ENCODE data around the gene CES3.

The CES3 gene

DNA sequence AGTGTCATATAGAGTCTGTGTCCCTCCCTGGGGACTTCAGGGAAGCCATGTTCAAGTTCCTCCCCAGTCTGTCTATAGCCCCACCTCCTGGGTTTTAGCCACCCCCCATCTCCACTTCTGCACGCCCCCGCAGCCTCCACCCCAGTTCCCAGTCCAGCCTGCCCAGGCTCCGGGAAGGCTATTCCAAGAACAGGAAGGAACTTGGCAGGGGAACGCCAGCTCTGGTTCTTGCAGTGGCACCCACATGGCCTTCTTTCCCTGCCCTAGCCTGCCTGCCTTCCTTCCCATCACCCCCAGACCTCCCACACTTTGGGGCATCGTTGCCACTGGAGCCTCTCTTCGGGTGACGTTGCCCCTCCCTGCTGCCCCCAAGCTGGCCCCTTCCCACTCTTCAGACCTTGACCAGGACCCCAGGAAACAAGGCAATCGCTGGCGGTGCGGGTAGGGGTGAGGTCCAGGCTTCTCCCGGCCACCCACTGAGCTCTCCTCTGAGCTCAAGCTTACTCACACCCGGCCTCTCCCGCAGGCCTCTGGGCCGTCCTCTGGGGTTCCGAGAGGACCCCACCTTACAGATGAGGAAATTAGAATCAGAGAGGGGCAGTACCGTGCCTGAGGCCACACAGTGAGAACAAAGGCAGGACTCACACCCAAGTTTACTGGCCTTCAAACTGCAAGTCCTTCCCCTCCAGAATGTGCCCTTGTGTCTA lies 18.1 kb downstream of the CES3 start:
- Histone ChIP-seq H3K36me3 (ENCODE audit: control insufficient read depth in 4 of 4, insufficient read depth in 4 of 4, low read length in 3 of 4) (no peaks in the 10 kb centered on the region), H3K4me3 (ENCODE audit: control insufficient read depth in 1 of 7, extremely low read depth in 1 of 7, insufficient read depth in 4 of 7, low read depth in 2 of 7, low read length in 6 of 7) (no peak overlapping the region), H3K9me3 (ENCODE audit: control extremely low read depth in 1 of 5, control insufficient read depth in 4 of 5, insufficient read depth in 2 of 5, low read depth in 1 of 5, low read length in 4 of 5) (no peaks in the 10 kb centered on the region), H3K27ac (ENCODE audit: insufficient read depth in 1 of 2, low read depth in 1 of 2, low read length in 2 of 2, poor library complexity in 1 of 2, severe bottlenecking in 2 of 2) (no peak overlapping the region), H3K27me3 (replicated peaks in 2 of 5; ENCODE audit: control insufficient read depth in 4 of 5, insufficient read depth in 5 of 5, low read length in 4 of 5) (peaks cover 0 to 5% (median 0%) of the 10 kb centered on the region in 5 experiments), H3K4me1 (ENCODE audit: control extremely low read depth in 1 of 4, control insufficient read depth in 4 of 4, insufficient read depth in 4 of 4, low read length in 3 of 4) (peaks cover 0 to 1% (median 0%) of the 10 kb centered on the region in 4 experiments)
- ChIA-PET POLR2A (no interaction called here), CTCF (interaction anchor here (0.7 to 12.2 kb wide), 17 partner anchors 9 to 211 kb away, joined by 3 to 124 read pairs (median 4); partner anchors contain the start of genes CES3, EXOC3L1, FBXL8 and TRADD)
- DNase-seq = no peak
- 73% methylated on average over 10 of the region's 16 CpGs for whole genome bisulfite sequencing (ENCODE audit: insufficient coverage)

DNA sequence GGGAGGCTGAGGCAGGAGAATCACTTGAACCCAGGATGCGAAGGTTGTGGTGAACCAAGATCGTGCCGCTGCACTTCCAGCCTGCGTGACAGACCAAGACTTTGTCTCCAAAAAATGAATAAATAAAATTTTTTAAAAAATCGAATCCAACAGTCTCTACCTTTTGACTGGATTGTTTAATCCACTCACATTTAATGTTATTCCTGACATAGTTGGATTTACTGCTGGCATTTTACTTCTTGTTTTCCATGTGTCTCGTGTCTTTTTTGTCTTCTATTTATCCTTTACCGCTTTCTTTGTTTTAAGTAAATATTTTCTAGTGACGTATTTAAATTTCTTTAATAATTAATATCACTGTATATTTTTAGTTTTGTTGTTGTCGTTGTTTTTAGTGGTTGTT lies 22.0 kb downstream of the CES3 start:
- ChIA-PET POLR2A (no interaction called here), CTCF (interaction anchor here (0.8 to 2.5 kb wide), 5 partner anchors 10 to 172 kb away, joined by 3 to 7 read pairs (median 5); partner anchors contain the start of gene B3GNT9)
- 100% methylated on average over 4 of the region's 9 CpGs for WGBS (ENCODE audit: insufficient coverage)
- no peak overlapping the region for H3K4me3 ChIP-seq (ENCODE audit: control insufficient read depth in 1 of 7, extremely low read depth in 1 of 7, insufficient read depth in 4 of 7, low read depth in 2 of 7, low read length in 6 of 7)
- no peaks in the 10 kb centered on the region for H3K27me3 ChIP-seq (replicated peaks in 2 of 5; ENCODE audit: control insufficient read depth in 4 of 5, insufficient read depth in 5 of 5, low read length in 4 of 5)
- no peak overlapping the region for H3K27ac ChIP-seq (ENCODE audit: insufficient read depth in 1 of 2, low read depth in 1 of 2, low read length in 2 of 2, poor library complexity in 1 of 2, severe bottlenecking in 2 of 2)
- no peaks in the 10 kb centered on the region for H3K36me3 ChIP-seq (ENCODE audit: control insufficient read depth in 4 of 4, insufficient read depth in 4 of 4, low read length in 3 of 4)
- no peaks in the 10 kb centered on the region for H3K4me1 ChIP-seq (ENCODE audit: control extremely low read depth in 1 of 4, control insufficient read depth in 4 of 4, insufficient read depth in 4 of 4, low read length in 3 of 4)
- no peaks in the 10 kb centered on the region for H3K9me3 ChIP-seq (ENCODE audit: control extremely low read depth in 1 of 5, control insufficient read depth in 4 of 5, insufficient read depth in 2 of 5, low read depth in 1 of 5, low read length in 4 of 5)
- DNase-seq = no peak

DNA sequence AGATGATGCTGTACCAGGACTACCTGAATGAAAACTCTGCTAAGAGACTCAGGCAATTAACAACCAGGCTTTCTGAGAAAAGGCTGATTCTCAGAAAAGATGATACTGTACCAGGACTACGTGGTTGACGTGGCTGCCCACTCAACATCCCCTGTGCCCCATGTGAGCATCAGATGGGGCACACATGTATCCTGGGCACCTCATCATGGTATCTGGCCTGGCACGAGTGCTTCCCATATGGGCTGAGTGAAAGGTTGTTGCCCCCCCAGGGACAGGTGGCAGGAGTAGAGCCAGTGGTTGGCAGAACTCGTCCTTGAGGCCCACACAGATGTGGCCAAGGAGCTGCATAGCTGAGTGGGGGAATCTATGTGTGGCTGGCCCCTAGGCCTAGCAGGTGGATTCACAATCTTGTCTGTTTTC lies 23.8 kb downstream of the CES3 start:
- CTCF ChIA-PET = interaction anchor here (0.8 to 1.8 kb wide), 5 partner anchors 10 to 119 kb away, joined by 3 to 8 read pairs (median 3); no protein-coding TSS in a partner anchor
- DNase-seq = no peak
- 100% methylated on average over 3 of the region's 4 CpGs for WGBS (ENCODE audit: insufficient coverage)

GRCh38 chr16:66986559-66986958 lies 25.5 kb downstream of the CES3 start:
- WGBS (ENCODE audit: insufficient coverage) = 93% methylated on average over 3 of the region's 6 CpGs
- CTCF ChIA-PET = interaction anchor here (0.8 to 1.8 kb wide), 3 partner anchors 8 to 12 kb away, joined by 3 to 8 read pairs (median 3); no protein-coding TSS in a partner anchor

More for the DNA sequence above, 23.8 kb downstream of the CES3 start:
- no peaks in the 10 kb centered on the region for H3K27me3 ChIP-seq (replicated peaks in 2 of 5; ENCODE audit: control insufficient read depth in 4 of 5, insufficient read depth in 5 of 5, low read length in 4 of 5)
- POLR2A ChIA-PET = interaction anchor here (0.6 kb wide), 1 partner anchor 273 kb away, joined by 3 read pairs; no protein-coding TSS in a partner anchor
- no peak overlapping the region for H3K4me3 ChIP-seq (ENCODE audit: control insufficient read depth in 1 of 7, extremely low read depth in 1 of 7, insufficient read depth in 4 of 7, low read depth in 2 of 7, low read length in 6 of 7)
- H3K36me3 ChIP-seq (ENCODE audit: control insufficient read depth in 4 of 4, insufficient read depth in 4 of 4, low read length in 3 of 4) = no peaks in the 10 kb centered on the region
- H3K9me3 ChIP-seq (ENCODE audit: control extremely low read depth in 1 of 5, control insufficient read depth in 4 of 5, insufficient read depth in 2 of 5, low read depth in 1 of 5, low read length in 4 of 5) = no peaks in the 10 kb centered on the region
- H3K4me1 ChIP-seq (ENCODE audit: control extremely low read depth in 1 of 4, control insufficient read depth in 4 of 4, insufficient read depth in 4 of 4, low read length in 3 of 4) = no peaks in the 10 kb centered on the region
- no peak overlapping the region for H3K27ac ChIP-seq (ENCODE audit: insufficient read depth in 1 of 2, low read depth in 1 of 2, low read length in 2 of 2, poor library complexity in 1 of 2, severe bottlenecking in 2 of 2)

GRCh38 chr16:66988197-66988788 lies 27.2 kb downstream of the CES3 start, which contains the start of gene CES4A:
CES4A (plus strand) TSS chr16:66988589; CDS start chr16:66988773, 184 bp downstream.
- Histone ChIP-seq H3K36me3 (ENCODE audit: control insufficient read depth in 4 of 4, insufficient read depth in 4 of 4, low read length in 3 of 4) (no peaks in the 10 kb centered on the region), H3K4me1 (ENCODE audit: control extremely low read depth in 1 of 4, control insufficient read depth in 4 of 4, insufficient read depth in 4 of 4, low read length in 3 of 4) (no peaks in the 10 kb centered on the region), H3K9me3 (ENCODE audit: control extremely low read depth in 1 of 5, control insufficient read depth in 4 of 5, insufficient read depth in 2 of 5, low read depth in 1 of 5, low read length in 4 of 5) (no peaks in the 10 kb centered on the region), H3K27ac (ENCODE audit: insufficient read depth in 1 of 2, low read depth in 1 of 2, low read length in 2 of 2, poor library complexity in 1 of 2, severe bottlenecking in 2 of 2) (no peak within 1 kb of the TSS), H3K27me3 (replicated peaks in 2 of 5; ENCODE audit: control insufficient read depth in 4 of 5, insufficient read depth in 5 of 5, low read length in 4 of 5) (no peaks in the 10 kb centered on the region), H3K4me3 (ENCODE audit: control insufficient read depth in 1 of 7, extremely low read depth in 1 of 7, insufficient read depth in 4 of 7, low read depth in 2 of 7, low read length in 6 of 7) (no peak within 1 kb of the TSS)
- ChIA-PET POLR2A (no interaction called here), CTCF (interaction anchor here (1.0 to 1.7 kb wide), 6 partner anchors 13 to 166 kb away, joined by 3 to 5 read pairs (median 3); no protein-coding TSS in a partner anchor)
- WGBS (ENCODE audit: insufficient coverage) = 91% methylated on average over 9 of the region's 11 CpGs
- DNase-seq = no peak

More at GRCh38 chr16:66986559-66986958, 25.5 kb downstream of the CES3 start:
- H3K27ac ChIP-seq (ENCODE audit: insufficient read depth in 1 of 2, low read depth in 1 of 2, low read length in 2 of 2, poor library complexity in 1 of 2, severe bottlenecking in 2 of 2) = no peak overlapping the region
- POLR2A ChIA-PET = interaction anchor here (0.6 kb wide), 1 partner anchor 349 kb away, joined by 3 read pairs; no protein-coding TSS in a partner anchor
- H3K4me1 ChIP-seq (ENCODE audit: control extremely low read depth in 1 of 4, control insufficient read depth in 4 of 4, insufficient read depth in 4 of 4, low read length in 3 of 4) = no peaks in the 10 kb centered on the region
- H3K36me3 ChIP-seq (ENCODE audit: control insufficient read depth in 4 of 4, insufficient read depth in 4 of 4, low read length in 3 of 4) = no peaks in the 10 kb centered on the region
- no peaks in the 10 kb centered on the region for H3K27me3 ChIP-seq (replicated peaks in 2 of 5; ENCODE audit: control insufficient read depth in 4 of 5, insufficient read depth in 5 of 5, low read length in 4 of 5)
- DNase-seq = no peak
- H3K4me3 ChIP-seq (ENCODE audit: control insufficient read depth in 1 of 7, extremely low read depth in 1 of 7, insufficient read depth in 4 of 7, low read depth in 2 of 7, low read length in 6 of 7) = no peak overlapping the region
- no peaks in the 10 kb centered on the region for H3K9me3 ChIP-seq (ENCODE audit: control extremely low read depth in 1 of 5, control insufficient read depth in 4 of 5, insufficient read depth in 2 of 5, low read depth in 1 of 5, low read length in 4 of 5)

DNA sequence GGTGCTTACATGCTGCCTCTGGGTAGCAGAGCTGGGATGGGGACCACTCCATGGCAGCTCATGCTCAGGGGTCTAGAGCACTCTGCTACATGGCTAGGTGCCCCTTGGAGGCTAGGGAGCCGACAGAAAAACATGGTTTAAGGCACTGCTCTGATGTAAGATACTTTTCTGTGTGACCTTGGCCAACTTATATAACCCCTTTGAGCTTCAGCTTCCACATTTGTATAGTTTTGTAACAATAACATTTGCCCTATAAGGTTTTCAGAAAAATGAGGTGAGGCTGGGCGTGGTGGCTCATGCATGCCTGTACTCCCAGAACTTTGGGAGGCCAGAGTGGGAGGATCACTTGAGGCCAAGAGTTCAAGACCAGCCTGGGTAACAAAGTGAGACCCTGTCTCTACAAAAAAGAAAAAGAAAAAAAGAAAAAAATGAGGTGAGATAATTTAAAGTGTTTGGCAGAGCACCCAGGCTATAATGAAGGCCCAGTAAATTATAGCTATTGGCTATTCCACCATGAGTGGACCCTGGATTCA lies 30.5 kb downstream of the CES3 start:
- POLR2A ChIA-PET = no interaction called here
- H3K4me3 ChIP-seq (ENCODE audit: control insufficient read depth in 1 of 7, extremely low read depth in 1 of 7, insufficient read depth in 4 of 7, low read depth in 2 of 7, low read length in 6 of 7) = no peak overlapping the region

More for the DNA sequence above, 30.5 kb downstream of the CES3 start:
- CTCF ChIA-PET = interaction anchor here (1.0 to 2.6 kb wide), 7 partner anchors 13 to 109 kb away, joined by 4 to 9 read pairs (median 4); partner anchors contain the start of gene CES3
- WGBS (ENCODE audit: insufficient coverage) = 100% methylated on average over 1 of the region's 2 CpGs
- Histone ChIP-seq H3K4me1 (ENCODE audit: control extremely low read depth in 1 of 4, control insufficient read depth in 4 of 4, insufficient read depth in 4 of 4, low read length in 3 of 4) (no peaks in the 10 kb centered on the region), H3K9me3 (ENCODE audit: control extremely low read depth in 1 of 5, control insufficient read depth in 4 of 5, insufficient read depth in 2 of 5, low read depth in 1 of 5, low read length in 4 of 5) (no peaks in the 10 kb centered on the region), H3K27me3 (replicated peaks in 2 of 5; ENCODE audit: control insufficient read depth in 4 of 5, insufficient read depth in 5 of 5, low read length in 4 of 5) (no peaks in the 10 kb centered on the region), H3K36me3 (ENCODE audit: control insufficient read depth in 4 of 4, insufficient read depth in 4 of 4, low read length in 3 of 4) (no peaks in the 10 kb centered on the region), H3K27ac (ENCODE audit: insufficient read depth in 1 of 2, low read depth in 1 of 2, low read length in 2 of 2, poor library complexity in 1 of 2, severe bottlenecking in 2 of 2) (no peak overlapping the region)
- DNase-seq = no peak
